Measurements from ENCODE around the gene NFIX. TPM values are rescaled to one million over a fixed set of nuclear protein-coding genes. Genes with fewer than 3 reads are reported as not detected.

Gene NFIX
- total and polyA plus RNA-seq, 2 of the 13 experiments (the other 11 are each of a cell fraction or from before 2014, with no cell fraction given) = 3.4 to 5.4 TPM

GRCh38 chr19:12996406-12997094 is 1.3 kb downstream of the NFIX start (continued):
- TF ChIP-seq AHDC1 (CRISPR knock-in tag; IDR thresholded peaks at IDR 0.05; ENCODE audit: borderline replicate concordance) (no peak), TFDP2 (CRISPR knock-in tag; IDR thresholded peaks at IDR 0.05) (peak; percentile 72; the same call in 1 of the 2 replicates), TCF12 (IDR thresholded peaks at IDR 0.05) (no peak), TCF12 (CRISPR knock-in tag; IDR thresholded peaks at IDR 0.05) (no peak), AHR (CRISPR knock-in tag; IDR thresholded peaks at IDR 0.05) (no peak), MLLT10 (CRISPR knock-in tag; IDR thresholded peaks at IDR 0.05) (no peak), ARNTL (CRISPR knock-in tag; IDR thresholded peaks at IDR 0.05) (no peak; the same call in 1 of the 2 replicates), KAT8 (CRISPR knock-in tag; IDR thresholded peaks at IDR 0.05) (no peak), ATF3 (CRISPR knock-in tag; IDR thresholded peaks at IDR 0.05) (no peak), TBL1XR1 (IDR thresholded peaks at IDR 0.05; ENCODE audit: borderline replicate concordance, low read length, partially characterized antibody) (no peak), ZNF33B (CRISPR knock-in tag; IDR thresholded peaks at IDR 0.05) (no peak), ETV5 (CRISPR knock-in tag; IDR thresholded peaks at IDR 0.05; ENCODE audit: borderline replicate concordance) (peak; percentile 8; the same call in 1 of the 2 replicates), ATM (IDR thresholded peaks at IDR 0.05; ENCODE audit: borderline replicate concordance) (no peak), RFX5 (IDR thresholded peaks at IDR 0.05; ENCODE audit: low read depth, low read length) (no peak), JUND (CRISPR knock-in tag; IDR thresholded peaks at IDR 0.05) (no peak), KLF15 (CRISPR knock-in tag; IDR thresholded peaks at IDR 0.05; ENCODE audit: borderline replicate concordance) (0 out of 2 replicates have a peak, but pooled peaks have one; percentile 58), AGO2 (optimal IDR thresholded peaks at IDR 0.05; ENCODE audit: low read depth, low read length) (no peak), ARID2 (CRISPR knock-in tag; IDR thresholded peaks at IDR 0.05; ENCODE audit: borderline replicate concordance) (0 out of 2 replicates have a peak, but pooled peaks have one; percentile 49), THAP11 (CRISPR knock-in tag; IDR thresholded peaks at IDR 0.05) (no peak), FOXM1 (CRISPR knock-in tag; IDR thresholded peaks at IDR 0.05) (no peak), ZNF605 (CRISPR knock-in tag; IDR thresholded peaks at IDR 0.05) (no peak)
- TF ChIP-seq, protein P1, sequence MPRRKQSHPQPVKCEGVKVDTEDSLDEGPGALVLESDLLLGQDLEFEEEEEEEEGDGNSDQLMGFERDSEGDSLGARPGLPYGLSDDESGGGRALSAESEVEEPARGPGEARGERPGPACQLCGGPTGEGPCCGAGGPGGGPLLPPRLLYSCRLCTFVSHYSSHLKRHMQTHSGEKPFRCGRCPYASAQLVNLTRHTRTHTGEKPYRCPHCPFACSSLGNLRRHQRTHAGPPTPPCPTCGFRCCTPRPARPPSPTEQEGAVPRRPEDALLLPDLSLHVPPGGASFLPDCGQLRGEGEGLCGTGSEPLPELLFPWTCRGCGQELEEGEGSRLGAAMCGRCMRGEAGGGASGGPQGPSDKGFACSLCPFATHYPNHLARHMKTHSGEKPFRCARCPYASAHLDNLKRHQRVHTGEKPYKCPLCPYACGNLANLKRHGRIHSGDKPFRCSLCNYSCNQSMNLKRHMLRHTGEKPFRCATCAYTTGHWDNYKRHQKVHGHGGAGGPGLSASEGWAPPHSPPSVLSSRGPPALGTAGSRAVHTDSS (CRISPR knock-in tag; conservative IDR thresholded peaks at IDR 0.05) = no peak
